Left renal pelvis (tissue), 4 donors: ENCODE data around the gene CNTFR. TPM values are rescaled to one million over a fixed set of nuclear protein-coding genes. Genes with fewer than 3 reads are reported as not detected.

Source experiments
- DNase-seq, 4 donors: peaks; one replicate each; pipeline ENCODE4 v3.0.0-alpha.2; 2013; ENCODE audit warnings: low read depth in 4 of 4, low spot score in 3 of 4
- polyA plus RNA-seq, 4 donors: library from polyadenylated mRNA; unstranded; fragments of 120-200 nt; gene quantifications; one replicate each; pipeline ENCODE4 v1.2.1, GENCODE V29; 2013; ENCODE audit not compliant: insufficient read length in 4 of 4

The CNTFR gene
- polyA plus RNA-seq, 4 donors, result 31.8 to 90.7 (median 49.3) TPM

DNA sequence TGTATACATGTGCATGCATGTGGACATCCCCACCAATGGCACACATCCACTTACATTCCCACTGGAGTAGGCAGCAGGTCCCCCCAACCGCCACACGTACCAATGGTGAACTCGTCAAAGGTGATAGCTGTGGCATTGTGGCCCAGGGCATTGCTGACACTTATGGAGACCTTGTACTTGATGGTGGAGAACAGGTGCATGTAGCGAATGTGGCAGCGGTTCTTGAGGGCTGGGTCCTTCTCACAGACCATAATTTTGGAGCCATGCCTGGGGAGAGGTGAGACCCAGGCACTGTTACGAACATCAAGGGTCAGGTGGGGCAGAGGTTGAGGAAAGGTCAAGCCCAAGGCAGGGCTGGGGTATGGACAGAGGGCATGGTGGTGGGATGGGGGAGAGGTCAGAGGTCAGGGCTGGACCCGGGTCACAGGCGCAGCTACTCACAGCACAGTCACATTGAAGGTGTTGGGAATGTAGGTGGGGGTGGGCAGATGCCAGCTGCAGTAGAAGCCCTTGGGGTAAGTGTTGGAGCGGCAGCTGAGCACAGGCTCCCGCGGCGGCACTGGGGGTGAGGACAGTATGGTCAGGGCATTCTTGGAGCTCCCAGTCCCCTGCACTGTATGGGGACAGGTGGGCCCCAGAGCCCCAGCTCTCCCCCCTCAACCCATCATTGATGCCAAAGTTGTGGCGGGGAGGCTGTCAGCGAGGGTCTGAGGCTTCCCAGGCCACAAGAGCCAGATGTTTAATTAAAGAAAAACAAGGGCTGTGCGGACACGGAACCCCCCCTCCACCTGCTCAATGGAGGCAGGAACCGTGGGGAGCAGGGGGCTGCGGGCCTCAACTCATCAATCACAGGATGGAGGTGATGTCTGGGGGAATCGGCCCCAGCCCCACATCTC is 31.9 kb downstream of the CNTFR start:
- DNase-seq, result no peak

DNA sequence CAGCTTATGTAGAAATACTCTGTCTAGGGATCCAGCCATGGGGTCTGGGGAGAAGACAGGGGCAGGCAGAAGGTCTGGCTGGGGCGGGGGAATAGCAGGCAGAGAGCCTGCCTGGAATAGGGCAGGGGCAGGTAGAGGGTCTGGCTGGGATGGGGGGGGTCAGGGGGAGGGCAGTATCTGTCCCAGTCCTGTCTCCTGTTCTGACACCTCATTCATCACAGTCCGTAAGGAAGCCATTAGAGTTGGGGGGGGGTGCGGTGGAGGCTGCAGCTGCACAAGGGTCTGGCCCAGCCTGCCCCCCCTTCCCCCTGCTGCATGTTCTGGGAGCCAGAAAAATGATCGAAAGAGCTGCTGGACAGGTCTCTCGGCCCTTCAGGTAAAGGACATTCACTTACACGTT is 32.6 kb downstream of the CNTFR start:
- DNase-seq, result no peak

DNA sequence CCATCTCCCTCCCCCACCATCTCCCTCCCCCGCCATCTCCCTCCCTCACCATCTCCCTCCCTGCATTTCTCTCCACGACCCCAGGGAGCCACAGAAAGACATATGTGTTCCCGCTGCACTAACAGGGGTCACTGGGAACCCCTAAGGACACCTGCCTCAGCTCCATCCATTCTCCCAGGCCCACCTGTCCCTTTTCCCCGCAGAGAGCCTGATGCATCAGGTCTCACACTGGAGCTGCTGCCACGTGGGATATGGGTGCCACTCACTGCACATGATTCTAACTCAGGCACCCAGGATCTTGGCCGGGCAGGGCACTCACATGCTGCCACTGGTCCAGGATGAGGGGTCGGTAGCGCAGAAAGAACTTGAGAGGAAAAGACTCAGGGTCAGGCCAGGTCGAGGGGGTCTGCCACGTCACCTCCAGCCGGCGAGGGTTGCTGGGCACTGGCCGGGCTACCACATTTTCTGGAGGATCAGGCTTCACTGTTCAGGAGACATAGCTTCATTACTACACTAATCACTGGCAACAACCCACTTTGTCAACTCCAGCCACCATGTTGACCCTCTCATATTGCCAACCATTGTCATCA is 33.5 kb downstream of the CNTFR start:
- DNase-seq, result no peak

DNA sequence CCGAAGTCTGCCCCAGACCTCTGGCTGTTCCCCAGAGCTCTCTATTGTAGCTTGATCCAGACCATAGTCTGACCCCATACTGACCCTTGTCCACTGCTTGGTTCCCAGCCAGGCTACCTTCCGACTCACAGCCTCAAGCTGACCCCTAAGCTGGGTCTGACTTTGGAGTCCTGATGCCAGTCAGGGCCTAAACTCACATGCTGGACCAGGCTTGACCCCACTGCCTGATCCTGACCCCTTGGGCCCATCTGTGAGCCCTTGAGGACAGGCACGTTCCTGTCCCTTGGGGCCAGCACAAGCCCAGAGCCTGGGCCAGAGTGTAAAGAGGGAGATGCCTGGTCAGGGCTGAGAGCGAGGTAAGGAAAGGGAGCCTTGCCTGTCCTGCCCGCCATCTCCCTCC is 34.0 kb downstream of the CNTFR start:
- DNase-seq, result no peak

DNA sequence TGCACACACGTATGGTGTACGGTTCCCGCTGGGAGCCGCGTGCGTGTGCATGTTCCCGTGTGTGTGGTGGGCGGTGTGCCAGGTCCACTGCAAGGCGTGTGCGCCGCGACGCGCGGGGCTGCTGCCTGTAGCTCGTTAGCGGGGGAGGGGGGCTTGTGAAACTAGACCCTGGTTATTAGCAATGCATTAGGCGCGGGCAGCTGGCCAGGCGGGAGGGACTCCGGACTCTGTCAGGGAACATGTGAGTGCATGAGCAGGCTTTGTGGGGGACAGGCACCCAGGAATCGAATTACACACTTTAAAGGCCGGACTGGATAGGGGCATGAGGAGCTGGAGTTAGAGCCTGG is 34.5 kb downstream of the CNTFR start:
- no peak for DNase-seq

GRCh38 chr9:34554211-34555001 is 35.1 kb downstream of the CNTFR start:
- DNase-seq, result no peak

- no peak for DNase-seq
Observed at GRCh38 chr9:34553511-34554021, 36.0 kb downstream of the CNTFR start.

GRCh38 chr9:34552986-34553385 is 36.5 kb downstream of the CNTFR start:
- DNase-seq, result no peak

DNA sequence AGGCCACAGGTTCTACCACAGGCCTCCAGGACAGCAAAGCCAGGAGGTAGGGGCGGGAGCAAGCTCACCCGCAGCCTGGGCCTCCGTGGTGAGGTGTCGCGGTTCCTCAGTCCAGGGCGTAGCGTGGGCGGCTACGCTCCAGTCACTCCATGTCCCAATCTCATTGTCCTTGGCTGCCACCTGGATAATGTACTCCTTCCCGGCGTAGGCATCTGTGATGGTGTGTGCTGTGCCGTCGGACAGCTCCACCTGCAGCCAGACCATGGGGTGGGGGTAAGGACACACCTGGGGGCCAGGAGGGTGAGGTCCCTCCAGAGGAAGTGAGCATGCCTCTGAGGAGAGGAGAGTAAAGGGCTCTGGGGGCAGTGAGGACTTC is 36.9 kb downstream of the CNTFR start:
- no peak for DNase-seq

GRCh38 chr9:34551751-34552605 is 37.5 kb downstream of the CNTFR start:
- DNase-seq, result no peak

- no peak for DNase-seq
Observed at GRCh38 chr9:34550681-34551270, 38.7 kb downstream of the CNTFR start.

DNA sequence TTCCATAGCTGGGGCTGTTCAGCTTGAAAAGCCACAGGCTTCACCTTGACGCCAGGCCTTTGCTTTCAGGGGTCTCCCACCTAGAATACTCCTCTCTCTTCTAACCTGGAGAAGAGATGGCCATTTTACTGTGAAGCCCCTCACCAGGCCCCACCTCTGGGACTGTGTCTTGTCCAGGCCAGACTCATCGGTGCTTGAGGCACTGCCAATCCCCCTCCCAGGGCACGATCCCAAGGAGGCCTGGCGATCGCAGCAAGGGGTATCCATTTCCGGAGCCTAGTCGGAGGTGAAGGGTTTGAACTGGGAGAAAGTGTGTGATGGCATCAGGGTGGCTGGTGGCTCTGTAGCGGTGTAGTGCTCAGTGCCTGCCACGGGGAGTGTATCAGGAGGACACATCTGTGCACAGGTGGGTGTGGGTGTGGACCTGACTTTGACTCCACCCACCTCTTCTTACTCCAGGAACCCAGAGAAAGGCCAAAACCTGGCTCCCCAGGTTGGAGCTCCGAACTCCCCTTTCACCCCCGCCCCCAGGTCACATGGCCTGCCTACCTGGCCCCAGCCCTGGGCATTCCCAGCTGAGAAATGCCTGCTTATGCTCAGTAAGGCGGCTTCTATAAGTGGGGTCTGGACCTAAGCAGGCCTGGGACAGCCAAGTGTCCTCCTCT is 39.4 kb downstream of the CNTFR start:
- DNase-seq, result no peak

GRCh38 chr9:34549407-34549732 is 40.2 kb downstream of the CNTFR start:
- DNase-seq, result no peak

- DNase-seq, result no peak
Observed at GRCh38 chr9:34547960-34548611, 41.4 kb downstream of the CNTFR start.

- DNase-seq, result no peak
Observed at GRCh38 chr9:34546834-34547827, 42.4 kb downstream of the CNTFR start.

DNA sequence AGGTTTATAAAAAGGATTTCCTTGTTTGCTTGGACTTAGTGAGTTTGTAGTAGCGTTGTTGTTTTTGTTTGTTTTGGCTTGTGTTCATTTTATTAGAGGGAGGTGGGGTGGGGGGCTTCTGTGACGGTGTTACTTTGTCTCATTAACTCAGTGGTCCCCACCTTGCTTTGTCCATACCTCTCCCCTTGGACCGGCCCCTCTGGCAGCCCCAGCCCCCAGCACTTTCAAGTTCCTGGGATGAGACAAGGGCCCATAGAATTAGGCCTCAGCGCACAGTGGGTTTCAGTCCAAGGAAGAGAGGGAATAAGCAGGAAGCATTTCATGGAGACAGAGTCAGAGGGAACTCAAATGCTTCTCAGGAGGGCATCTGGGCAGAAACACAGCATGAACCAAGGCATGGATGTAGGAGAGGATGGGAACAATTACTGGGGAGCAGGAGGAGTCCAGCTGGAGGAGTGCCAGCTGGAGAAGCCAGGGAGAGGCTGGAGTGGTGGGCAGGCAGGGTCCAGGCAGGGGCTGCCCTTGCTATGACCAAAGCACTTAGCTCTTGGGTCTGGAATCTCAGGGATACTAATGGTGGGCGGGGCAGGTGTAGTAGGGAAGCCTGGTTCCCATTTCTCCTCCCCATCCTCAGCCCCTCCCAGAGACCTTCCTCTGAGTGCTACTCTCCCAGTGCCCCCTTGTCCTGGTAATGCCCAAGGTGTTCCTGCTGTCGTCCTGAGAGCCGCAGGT is 43.3 kb downstream of the CNTFR start:
- DNase-seq, result no peak

- no peak for DNase-seq
Observed at GRCh38 chr9:34545497-34545896, 44.0 kb downstream of the CNTFR start.
